Neural progenitor cell (in vitro differentiated cells): ENCODE results near the gene STIM1. TPM values are rescaled to one million over a fixed set of nuclear protein-coding genes. Genes with fewer than 3 reads are reported as not detected.

Experiments
- DNase-seq: peaks from one replicate; pipeline ENCODE4 v3.0.0-alpha.2; 2016; ENCODE audit warnings: low spot score
- H2AFZ ChIP-seq: fragments of 200-600 bp; sonication (generic); replicated peaks from 2 replicates; pipeline ENCODE4 v1.6.1; 2016; ENCODE audit warnings: antibody characterized with exemption
- H3F3A ChIP-seq: fragments of 200-600 bp; sonication (generic); 2 replicates; pipeline ENCODE4 v1.6.1; 2016; ENCODE audit warnings: antibody characterized with exemption, low read depth
- H3K27ac ChIP-seq: fragments of 200-600 bp; sonication (generic); 2 replicates; pipeline ENCODE4 v1.5.1; 2016; ENCODE audit warnings: mild to moderate bottlenecking
- H3K27me3 ChIP-seq: fragments of 200-600 bp; sonication (generic); 2 replicates; pipeline ENCODE4 v1.6.1; 2016; ENCODE audit warnings: mild to moderate bottlenecking, moderate library complexity
- H3K36me3 ChIP-seq: fragments of 200-600 bp; sonication (generic); 2 replicates; pipeline ENCODE4 v1.5.1; 2016
- H3K4me1 ChIP-seq: fragments of 200-600 bp; sonication (generic); 2 replicates; pipeline ENCODE4 v1.6.1; 2016; ENCODE audit warnings: mixed run types
- H3K4me2 ChIP-seq: fragments of 200-600 bp; sonication (generic); 2 replicates; pipeline ENCODE4 v1.6.1; 2016
- H3K4me3 ChIP-seq: fragments of 200-600 bp; sonication (generic); 2 replicates; pipeline ENCODE4 v1.5.1; 2016
- H3K79me2 ChIP-seq: fragments of 200-600 bp; sonication (generic); 2 replicates; pipeline ENCODE4 v1.6.1; 2016; ENCODE audit warnings: low read depth
- H3K9ac ChIP-seq: fragments of 200-600 bp; sonication (generic); 2 replicates; pipeline ENCODE4 v1.6.1; 2016
- H3K9me3 ChIP-seq: fragments of 200-600 bp; sonication (generic); 2 replicates; pipeline ENCODE4 v1.5.1; 2016; ENCODE audit warnings: low read depth
- H4K20me1 ChIP-seq: fragments of 200-600 bp; sonication (generic); 2 replicates; pipeline ENCODE4 v1.6.1; 2016; ENCODE audit warnings: low read depth
- H3K27ac Mint-ChIP-seq: 3 replicates; pipeline ENCODE4 v1.8.0; 2021; ENCODE audit warnings: mixed read lengths
- H3K27me3 Mint-ChIP-seq: 2 replicates; pipeline ENCODE4 v1.8.0; 2022; ENCODE audit warnings: low read depth, mild to moderate bottlenecking, inconsistent platforms, moderate library complexity, mixed read lengths; ENCODE audit not compliant: insufficient read depth
- H3K36me3 Mint-ChIP-seq: 3 replicates; pipeline ENCODE4 v1.8.0; 2021; ENCODE audit warnings: mixed read lengths
- H3K4me1 Mint-ChIP-seq: 3 replicates; pipeline ENCODE4 v1.8.0; 2021; ENCODE audit warnings: mixed read lengths
- H3K4me3 Mint-ChIP-seq: 3 replicates; pipeline ENCODE4 v1.8.0; 2021; ENCODE audit warnings: mild to moderate bottlenecking, moderate library complexity, mixed read lengths
- H3K9me3 Mint-ChIP-seq: 3 replicates; pipeline ENCODE4 v1.8.0; 2020; ENCODE audit warnings: mixed read lengths
- EZH2 ChIP-seq: fragments of 200-600 bp; sonication (generic); IDR thresholded peaks from 2 replicates; pipeline ENCODE4 v1.6.1; 2017; ENCODE audit warnings: antibody characterized with exemption, mild to moderate bottlenecking, moderate library complexity
- EZH2phosphoT487 ChIP-seq: fragments of 200-600 bp; sonication (generic); IDR thresholded peaks from 2 replicates; pipeline ENCODE4 v1.6.1; 2017; ENCODE audit warnings: antibody characterized with exemption
- total RNA-seq: library from RNA; depleted of rRNA; stranded (reverse); fragments of >200 nt; gene quantifications from 2 replicates; pipeline ENCODE4 v1.2.3, GENCODE V29; 2015; ENCODE audit warnings: low replicate concordance
- TF ChIP-seq, protein P1 (sequence below): fragments of 200-600 bp; sonication (generic); IDR thresholded peaks from 2 replicates; pipeline ENCODE4 v1.5.1; 2017; ENCODE audit warnings: antibody characterized with exemption, mild to moderate bottlenecking

STIM1 gene
- total RNA-seq, 1 donor from 2014 or later: 18.9 TPM

- Histone ChIP-seq H3K36me3 (no peaks in the 10 kb centered on the region), H3K9ac (no peak overlapping the region), H3K4me2 (no peak overlapping the region), H3K27me3 (no peaks in the 10 kb centered on the region), H2AFZ (no peak overlapping the region), H4K20me1 (no peaks in the 10 kb centered on the region), H3K4me1 (peaks cover 12% of the 10 kb centered on the region), H3K9me3 (no peaks in the 10 kb centered on the region), H3K4me3 (no peak overlapping the region), H3K27ac (no peak overlapping the region), H3F3A (peaks cover 9% of the 10 kb centered on the region), H3K79me2 (no peaks in the 10 kb centered on the region)
- Mint-ChIP-seq H3K27ac (no peak overlapping the region), H3K36me3 (no peaks in the 10 kb centered on the region), H3K4me3 (no peak overlapping the region), H3K9me3 (no peaks in the 10 kb centered on the region), H3K27me3 (peaks cover 2% of the 10 kb centered on the region), H3K4me1 (peaks cover 33% of the 10 kb centered on the region)
- DNase-seq: no peak
- TF ChIP-seq, protein P1, sequence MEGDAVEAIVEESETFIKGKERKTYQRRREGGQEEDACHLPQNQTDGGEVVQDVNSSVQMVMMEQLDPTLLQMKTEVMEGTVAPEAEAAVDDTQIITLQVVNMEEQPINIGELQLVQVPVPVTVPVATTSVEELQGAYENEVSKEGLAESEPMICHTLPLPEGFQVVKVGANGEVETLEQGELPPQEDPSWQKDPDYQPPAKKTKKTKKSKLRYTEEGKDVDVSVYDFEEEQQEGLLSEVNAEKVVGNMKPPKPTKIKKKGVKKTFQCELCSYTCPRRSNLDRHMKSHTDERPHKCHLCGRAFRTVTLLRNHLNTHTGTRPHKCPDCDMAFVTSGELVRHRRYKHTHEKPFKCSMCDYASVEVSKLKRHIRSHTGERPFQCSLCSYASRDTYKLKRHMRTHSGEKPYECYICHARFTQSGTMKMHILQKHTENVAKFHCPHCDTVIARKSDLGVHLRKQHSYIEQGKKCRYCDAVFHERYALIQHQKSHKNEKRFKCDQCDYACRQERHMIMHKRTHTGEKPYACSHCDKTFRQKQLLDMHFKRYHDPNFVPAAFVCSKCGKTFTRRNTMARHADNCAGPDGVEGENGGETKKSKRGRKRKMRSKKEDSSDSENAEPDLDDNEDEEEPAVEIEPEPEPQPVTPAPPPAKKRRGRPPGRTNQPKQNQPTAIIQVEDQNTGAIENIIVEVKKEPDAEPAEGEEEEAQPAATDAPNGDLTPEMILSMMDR: no peak
- TF ChIP-seq EZH2phosphoT487 (no peak), EZH2 (no peak)
Observed at GRCh38 chr11:3879967-3880542, 24.6 kb downstream of the STIM1 start.

- Histone ChIP-seq H3F3A (peaks cover 9% of the 10 kb centered on the region), H3K79me2 (no peaks in the 10 kb centered on the region), H3K4me2 (no peak overlapping the region), H4K20me1 (no peaks in the 10 kb centered on the region), H3K36me3 (no peaks in the 10 kb centered on the region), H3K27ac (no peak overlapping the region), H3K4me1 (peaks cover 12% of the 10 kb centered on the region), H3K9ac (no peak overlapping the region), H3K4me3 (no peak overlapping the region), H3K27me3 (no peaks in the 10 kb centered on the region), H3K9me3 (no peaks in the 10 kb centered on the region), H2AFZ (no peak overlapping the region)
- no peak for DNase-seq
- no peak for TF ChIP-seq EZH2
- peak overlapping the region; percentile 77 for H3K27ac Mint-ChIP-seq
- no peaks in the 10 kb centered on the region for H3K36me3 Mint-ChIP-seq
- peaks cover 2% of the 10 kb centered on the region for H3K27me3 Mint-ChIP-seq
- no peaks in the 10 kb centered on the region for H3K9me3 Mint-ChIP-seq
- H3K4me1 Mint-ChIP-seq: peaks cover 33% of the 10 kb centered on the region
- no peak overlapping the region for H3K4me3 Mint-ChIP-seq
Observed at GRCh38 chr11:3880724-3881123, 25.3 kb downstream of the STIM1 start.

GRCh38 chr11:3882655-3883054 is 27.2 kb downstream of the STIM1 start:
- H3K9ac ChIP-seq: no peak overlapping the region
- Mint-ChIP-seq H3K27ac (no peak overlapping the region), H3K4me3 (no peak overlapping the region), H3K36me3 (no peaks in the 10 kb centered on the region), H3K27me3 (peaks cover 5% of the 10 kb centered on the region), H3K9me3 (no peaks in the 10 kb centered on the region), H3K4me1 (peaks cover 23% of the 10 kb centered on the region)
- TF ChIP-seq EZH2 (no peak), EZH2phosphoT487 (no peak)
- TF ChIP-seq, protein P1: no peak
- no peak overlapping the region for H3K27ac ChIP-seq
- H3K4me1 ChIP-seq: peaks cover 5% of the 10 kb centered on the region
- H3F3A ChIP-seq: peaks cover 4% of the 10 kb centered on the region
- H2AFZ ChIP-seq: no peak overlapping the region
- no peaks in the 10 kb centered on the region for H4K20me1 ChIP-seq
- no peak for DNase-seq
- no peaks in the 10 kb centered on the region for H3K27me3 ChIP-seq
- H3K4me2 ChIP-seq: no peak overlapping the region
- H3K4me3 ChIP-seq: no peak overlapping the region
- H3K36me3 ChIP-seq: no peaks in the 10 kb centered on the region
- H3K9me3 ChIP-seq: no peaks in the 10 kb centered on the region
- H3K79me2 ChIP-seq: no peaks in the 10 kb centered on the region

DNA sequence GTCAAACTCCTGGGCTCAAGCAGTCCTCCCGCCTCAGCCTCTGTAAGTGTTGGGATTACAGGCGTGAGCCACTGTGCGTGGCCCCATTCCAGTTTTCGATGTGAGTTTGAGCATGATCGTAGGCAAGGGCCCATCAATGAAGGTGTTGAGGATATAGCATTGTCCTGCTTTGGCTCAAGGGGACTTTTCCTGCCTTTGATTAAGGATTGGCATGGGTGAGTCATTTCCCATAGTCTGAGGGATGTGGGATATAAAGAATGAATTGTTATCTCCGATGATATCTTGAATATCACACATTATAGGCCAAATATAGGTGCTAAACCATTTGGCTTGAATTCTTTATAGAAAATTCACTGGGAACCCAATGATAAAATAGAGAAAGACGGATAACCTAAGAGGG is 30.4 kb downstream of the STIM1 start:
- Histone ChIP-seq H3K9ac (no peak overlapping the region), H3K4me2 (no peak overlapping the region), H3K79me2 (no peaks in the 10 kb centered on the region), H3K9me3 (no peaks in the 10 kb centered on the region), H4K20me1 (no peaks in the 10 kb centered on the region), H3K27me3 (no peaks in the 10 kb centered on the region), H3K4me3 (no peak overlapping the region), H3F3A (no peaks in the 10 kb centered on the region), H3K4me1 (no peaks in the 10 kb centered on the region), H2AFZ (no peak overlapping the region), H3K27ac (no peak overlapping the region), H3K36me3 (no peaks in the 10 kb centered on the region)
- no peak for DNase-seq
- no peak overlapping the region for H3K4me3 Mint-ChIP-seq
- H3K4me1 Mint-ChIP-seq: peaks cover under 1% of the 10 kb centered on the region
- no peaks in the 10 kb centered on the region for H3K36me3 Mint-ChIP-seq
- no peak overlapping the region for H3K27ac Mint-ChIP-seq
- TF ChIP-seq, protein P1: no peak
- no peak for TF ChIP-seq EZH2phosphoT487
- no peak for TF ChIP-seq EZH2
- peaks cover 5% of the 10 kb centered on the region for H3K27me3 Mint-ChIP-seq
- no peaks in the 10 kb centered on the region for H3K9me3 Mint-ChIP-seq
